Measurements from ENCODE around the gene CFAP410.

DNA sequence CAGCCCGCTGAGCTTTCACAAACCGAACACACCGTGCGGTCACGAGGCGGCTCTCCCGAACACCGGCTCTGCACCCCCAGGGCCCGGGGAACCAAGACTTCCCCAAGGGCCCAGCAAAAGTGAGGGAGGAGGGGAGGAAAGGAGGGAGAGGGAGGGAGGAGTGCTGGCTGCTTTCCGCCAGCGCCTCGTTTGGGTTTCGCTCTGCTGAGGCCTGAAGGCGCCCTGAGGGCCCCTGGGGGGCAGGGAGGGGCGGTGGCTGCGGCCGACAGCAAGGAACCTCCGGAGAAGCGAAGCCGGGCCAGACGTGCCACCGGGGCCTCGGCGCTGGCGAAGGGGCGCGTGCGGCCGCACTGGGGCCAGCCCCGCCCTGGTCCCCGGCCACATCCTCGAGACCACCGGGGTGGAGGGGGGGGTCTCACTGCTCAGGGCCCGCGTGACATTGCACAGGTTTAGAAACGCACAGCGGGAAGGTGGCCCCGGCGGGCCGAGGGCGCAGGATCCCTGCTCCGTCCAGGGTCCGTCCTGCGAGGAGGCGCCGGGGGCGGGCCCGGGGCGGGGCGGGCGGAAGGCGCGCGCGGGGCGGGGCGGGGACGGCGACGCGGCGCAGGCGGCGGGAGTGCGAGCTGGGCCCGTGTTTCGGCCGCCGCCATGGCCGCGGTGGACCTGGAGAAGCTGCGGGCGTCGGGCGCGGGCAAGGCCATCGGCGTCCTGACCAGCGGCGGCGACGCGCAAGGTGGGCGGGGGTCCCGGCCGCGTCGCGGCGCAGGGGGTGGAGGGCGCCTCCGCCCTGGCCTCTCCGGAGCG is 39.5 kb downstream of the CFAP410 start, which contains the start of gene PFKL:
- TF ChIP-seq, protein P1, sequence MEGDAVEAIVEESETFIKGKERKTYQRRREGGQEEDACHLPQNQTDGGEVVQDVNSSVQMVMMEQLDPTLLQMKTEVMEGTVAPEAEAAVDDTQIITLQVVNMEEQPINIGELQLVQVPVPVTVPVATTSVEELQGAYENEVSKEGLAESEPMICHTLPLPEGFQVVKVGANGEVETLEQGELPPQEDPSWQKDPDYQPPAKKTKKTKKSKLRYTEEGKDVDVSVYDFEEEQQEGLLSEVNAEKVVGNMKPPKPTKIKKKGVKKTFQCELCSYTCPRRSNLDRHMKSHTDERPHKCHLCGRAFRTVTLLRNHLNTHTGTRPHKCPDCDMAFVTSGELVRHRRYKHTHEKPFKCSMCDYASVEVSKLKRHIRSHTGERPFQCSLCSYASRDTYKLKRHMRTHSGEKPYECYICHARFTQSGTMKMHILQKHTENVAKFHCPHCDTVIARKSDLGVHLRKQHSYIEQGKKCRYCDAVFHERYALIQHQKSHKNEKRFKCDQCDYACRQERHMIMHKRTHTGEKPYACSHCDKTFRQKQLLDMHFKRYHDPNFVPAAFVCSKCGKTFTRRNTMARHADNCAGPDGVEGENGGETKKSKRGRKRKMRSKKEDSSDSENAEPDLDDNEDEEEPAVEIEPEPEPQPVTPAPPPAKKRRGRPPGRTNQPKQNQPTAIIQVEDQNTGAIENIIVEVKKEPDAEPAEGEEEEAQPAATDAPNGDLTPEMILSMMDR (IDR thresholded peaks at IDR 0.05) = no peak
- TF ChIP-seq EZH2 (IDR thresholded peaks at IDR 0.05; ENCODE audit: borderline replicate concordance, insufficient read depth, low read depth, low read length, poor library complexity, severe bottlenecking) = no peak

Data from B cell (primary cell).